ENCODE measurements around the gene IFNG.

The IFNG gene

DNA sequence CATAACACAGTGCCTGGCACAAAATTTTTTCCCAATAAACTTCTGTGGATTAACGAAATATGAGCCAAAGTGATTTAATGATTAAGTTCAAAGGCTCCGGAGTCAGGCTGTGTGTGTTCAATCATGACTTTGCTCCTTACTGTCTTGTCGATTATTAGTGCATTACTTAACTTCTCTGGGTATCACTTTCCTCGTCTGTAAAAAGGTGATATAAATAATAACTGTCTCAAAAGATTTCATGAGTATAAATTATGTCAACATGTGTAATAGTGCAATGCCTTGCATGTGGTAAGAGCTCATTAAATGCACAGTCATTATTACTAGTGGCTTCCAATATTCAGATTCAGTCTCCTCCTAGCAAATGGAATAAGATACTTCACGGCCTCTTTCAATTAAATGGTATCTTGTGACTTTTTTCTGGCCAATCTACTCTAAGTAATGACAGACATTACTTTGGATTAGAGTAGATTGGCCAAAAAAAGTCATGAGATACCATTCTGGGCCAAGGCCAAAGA, 6.8 kb upstream of the IFNG start:
- no peak for DNase-seq (ENCODE audit: low read depth)

DNA sequence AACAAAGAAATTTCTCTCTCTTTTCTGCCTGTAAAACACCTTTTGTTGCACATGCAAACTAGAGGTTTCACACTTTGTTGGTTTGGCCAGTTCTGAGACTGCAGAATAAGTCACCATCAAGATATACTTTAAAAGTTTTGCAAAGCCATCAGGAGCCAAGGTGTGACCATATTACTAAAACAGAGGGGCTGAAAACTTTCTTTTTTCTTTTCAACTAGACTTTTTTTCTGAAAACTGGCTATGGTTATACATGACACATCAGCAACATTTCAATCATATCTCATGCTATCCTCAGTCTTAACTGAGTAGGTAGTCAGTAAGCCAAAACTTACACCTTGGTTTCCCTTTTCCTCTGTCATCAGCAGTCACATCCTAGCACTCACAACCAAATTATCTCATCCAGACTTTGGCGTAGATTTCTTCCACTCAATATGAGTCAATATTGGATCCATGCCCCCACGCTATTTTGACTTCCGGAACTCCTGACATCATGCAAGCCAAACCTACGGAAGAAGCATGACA, 4.1 kb upstream of the IFNG start:
- no peak for DNase-seq (ENCODE audit: low read depth)

DNA sequence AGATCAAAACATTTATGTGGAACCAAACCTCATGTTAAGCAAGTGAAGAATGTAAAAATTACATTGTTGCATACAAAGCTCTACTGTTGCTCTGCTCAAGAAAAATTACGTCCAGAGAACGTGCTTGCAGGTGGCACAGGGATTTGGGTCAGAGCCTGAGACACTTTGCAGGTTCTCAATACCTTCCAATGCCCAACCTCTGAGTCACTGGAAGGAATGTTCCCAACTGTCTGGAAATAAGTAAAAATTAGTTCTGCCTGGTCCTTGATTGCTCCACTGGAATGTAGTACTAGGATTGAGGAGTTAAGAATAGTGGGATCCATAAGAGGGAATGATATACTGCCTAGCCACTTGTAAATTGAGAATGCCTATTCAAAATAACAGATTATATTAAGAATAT, 2.8 kb upstream of the IFNG start:
- DNase-seq (ENCODE audit: low read depth) = no peak

DNA sequence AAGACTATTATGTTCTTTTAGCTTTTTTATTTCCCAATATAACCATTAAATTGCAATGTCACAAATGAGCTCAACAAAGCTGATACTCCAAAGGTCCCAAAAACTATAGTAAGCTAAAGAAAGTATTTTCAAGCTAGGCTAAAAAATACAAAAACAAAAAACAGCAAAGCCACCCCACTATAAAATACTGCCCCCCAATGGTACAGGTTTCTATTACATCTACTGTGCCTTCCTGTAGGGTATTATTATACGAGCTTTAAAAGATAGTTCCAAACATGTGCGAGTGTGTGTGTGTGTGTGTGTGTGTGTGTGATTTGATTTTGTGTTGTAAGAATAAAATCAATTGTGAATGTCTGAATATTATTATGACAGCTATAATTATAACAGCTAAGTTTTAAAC, 1.1 kb downstream of the IFNG start:
- DNase-seq (ENCODE audit: low read depth) = no peak

DNA sequence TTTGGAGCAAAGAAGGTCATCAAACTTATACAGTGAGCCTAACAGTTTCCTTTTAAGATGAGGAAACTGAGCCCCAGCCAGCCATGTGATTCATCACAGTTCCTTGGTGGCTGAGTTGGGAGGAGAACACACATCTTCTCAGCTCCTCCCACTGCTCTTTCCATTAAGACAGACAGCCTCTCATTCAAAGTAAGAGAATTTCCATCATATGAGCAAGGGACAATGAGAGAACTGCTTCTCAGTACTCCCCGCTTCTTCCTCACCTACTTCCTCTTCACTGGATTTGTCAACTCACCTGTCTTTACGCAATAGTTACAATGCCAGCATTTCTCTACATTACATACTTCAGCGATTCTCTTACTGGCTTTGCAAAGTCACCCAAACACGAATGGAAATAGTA, 2.2 kb downstream of the IFNG start:
- DNase-seq (ENCODE audit: low read depth) = no peak

DNA sequence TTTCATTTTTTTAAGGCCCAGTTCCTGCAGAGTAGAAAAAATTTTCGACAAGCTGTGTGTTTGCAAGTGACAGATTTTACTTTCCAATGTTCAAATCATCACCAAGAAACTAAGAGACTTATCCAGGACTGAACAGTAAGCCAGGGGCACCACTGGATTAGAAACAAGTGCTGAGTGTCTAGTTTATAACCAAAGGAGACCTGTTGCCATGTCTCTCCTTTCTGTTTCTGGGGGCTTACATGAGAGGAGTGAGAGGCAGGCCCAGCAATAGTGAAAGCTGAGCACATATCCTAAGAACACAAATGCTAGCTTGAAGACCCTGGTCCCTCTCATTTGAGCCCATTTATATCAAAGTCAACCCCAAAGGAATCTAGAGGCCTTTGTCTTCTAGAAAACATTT, 2.9 kb downstream of the IFNG start:
- DNase-seq (ENCODE audit: low read depth) = no peak

DNA sequence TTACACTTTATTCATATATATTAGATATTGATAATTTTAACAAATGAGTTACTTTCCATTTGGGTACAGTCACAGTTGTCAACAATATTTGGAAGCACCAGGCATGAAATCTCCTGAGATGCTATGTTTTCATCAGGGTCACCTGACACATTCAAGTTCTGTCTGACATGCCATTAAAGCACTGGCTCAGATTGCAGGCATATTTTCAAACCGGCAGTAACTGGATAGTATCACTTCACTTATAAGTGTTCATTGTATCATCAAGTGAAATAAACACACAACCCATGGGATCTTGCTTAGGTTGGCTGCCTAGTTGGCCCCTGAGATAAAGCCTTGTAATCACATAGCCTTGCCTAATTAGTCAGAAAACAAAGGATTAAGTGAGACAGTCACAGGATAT, 4.8 kb downstream of the IFNG start:
- DNase-seq (ENCODE audit: low read depth) = no peak

DNA sequence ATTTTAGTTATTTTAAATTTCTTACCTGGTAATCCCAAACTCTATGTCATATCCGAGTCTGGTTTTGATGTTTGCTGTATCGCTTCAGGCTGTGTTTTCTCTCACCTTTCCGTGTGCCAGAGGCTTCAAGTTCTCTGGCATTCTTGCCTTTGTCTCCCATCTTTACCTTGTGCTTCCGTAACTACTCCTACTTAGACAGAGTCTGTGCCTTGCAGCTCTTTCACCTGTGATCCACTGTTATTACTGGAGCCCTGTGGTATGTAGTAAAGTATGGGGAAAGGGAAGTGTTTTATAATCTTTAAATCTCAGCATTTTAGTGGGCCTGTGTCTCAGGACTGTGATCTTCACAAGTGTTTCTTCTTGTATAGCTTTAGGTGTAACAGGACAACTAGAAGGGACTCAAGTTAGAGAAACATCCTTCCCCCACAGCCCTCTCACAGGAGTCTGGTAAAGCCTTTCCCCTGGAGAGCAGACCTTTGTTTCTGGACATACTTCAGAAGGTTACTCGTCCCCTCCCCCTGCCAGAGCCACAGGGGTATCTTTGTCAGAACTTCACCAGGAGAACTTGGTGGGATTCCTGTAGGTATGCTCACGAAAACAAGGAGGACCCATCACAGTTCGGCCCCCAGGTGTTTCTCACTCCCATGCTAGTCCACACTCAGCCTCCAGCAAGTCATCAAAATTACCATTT, 11.1 kb downstream of the IFNG start:
- DNase-seq (ENCODE audit: low read depth) = no peak

DNA sequence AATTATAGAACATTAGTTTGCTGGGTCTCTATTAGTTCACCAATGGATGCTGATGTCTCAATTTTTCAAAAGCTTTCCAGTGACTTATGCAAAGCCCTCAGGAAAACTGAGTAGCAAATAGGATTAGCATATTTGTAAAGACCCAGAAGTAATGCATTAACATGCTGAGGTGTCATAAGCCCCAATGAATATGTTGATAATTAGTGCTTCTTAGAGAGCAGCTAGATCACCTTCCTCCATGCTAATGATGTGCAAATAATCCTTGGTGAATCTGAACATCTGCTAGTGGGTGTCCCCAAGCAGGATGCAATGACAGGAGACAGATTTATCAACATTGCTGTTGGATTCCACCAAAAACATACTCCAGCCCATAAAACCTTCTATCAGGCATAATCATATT, 19.0 kb downstream of the IFNG start:
- no peak for DNase-seq (ENCODE audit: low read depth)

DNA sequence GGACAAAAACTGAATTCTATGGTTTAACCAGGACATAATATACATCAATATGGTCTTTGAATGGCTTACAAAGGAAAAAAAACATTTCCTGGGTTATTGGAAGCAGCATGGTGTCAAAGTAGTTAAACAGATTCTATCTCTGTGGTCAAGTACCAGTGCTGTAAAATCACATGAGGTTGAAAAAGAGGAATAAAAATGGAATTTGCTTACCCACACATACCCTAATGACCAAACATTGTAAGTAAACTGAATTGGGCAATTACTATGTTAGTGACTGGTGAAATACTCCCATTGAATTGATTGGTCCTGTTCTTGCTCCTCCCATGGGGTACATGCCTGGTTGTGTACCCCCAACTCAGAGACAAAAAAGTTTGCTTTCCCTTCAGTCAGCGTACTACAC, 19.6 kb downstream of the IFNG start:
- no peak for DNase-seq (ENCODE audit: low read depth)

DNA sequence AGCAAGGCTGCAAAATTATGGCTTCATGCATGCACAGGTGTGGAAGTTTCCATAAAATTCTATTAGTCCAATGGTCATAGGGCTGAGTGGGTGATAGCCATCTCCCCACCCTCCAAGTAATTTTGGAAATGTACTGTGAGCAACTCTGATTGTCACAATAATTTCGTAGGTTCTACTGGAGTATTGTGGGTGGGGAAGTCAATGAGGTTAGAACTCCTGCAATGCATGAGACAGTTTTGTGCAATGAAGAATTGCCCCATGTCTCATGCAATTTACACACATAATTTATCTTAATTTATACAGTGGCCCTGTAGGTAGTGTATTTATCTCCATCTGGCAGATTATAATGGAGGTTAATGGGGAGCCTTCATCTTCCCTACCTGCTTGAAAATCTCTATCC, 20.5 kb downstream of the IFNG start:
- DNase-seq (ENCODE audit: low read depth) = no peak

DNA sequence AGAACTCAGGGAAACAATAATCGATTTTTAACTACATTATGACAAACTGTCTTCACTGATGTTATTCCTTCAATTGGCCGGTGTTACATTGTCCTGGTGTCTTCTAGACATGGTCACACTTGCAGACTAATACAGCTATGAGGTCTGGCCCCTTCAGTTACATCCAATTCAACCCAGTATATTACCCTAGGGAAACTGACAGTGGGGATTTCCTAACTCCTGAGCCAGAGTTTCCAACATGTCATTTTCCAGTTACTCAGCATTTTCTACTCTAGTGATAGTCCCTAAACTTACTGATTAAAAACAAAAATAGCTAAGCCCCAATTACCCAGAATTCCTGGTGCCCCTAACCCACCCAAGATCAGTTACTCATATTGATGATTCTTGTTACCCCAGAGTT, 21.1 kb downstream of the IFNG start:
- DNase-seq (ENCODE audit: low read depth) = no peak

DNA sequence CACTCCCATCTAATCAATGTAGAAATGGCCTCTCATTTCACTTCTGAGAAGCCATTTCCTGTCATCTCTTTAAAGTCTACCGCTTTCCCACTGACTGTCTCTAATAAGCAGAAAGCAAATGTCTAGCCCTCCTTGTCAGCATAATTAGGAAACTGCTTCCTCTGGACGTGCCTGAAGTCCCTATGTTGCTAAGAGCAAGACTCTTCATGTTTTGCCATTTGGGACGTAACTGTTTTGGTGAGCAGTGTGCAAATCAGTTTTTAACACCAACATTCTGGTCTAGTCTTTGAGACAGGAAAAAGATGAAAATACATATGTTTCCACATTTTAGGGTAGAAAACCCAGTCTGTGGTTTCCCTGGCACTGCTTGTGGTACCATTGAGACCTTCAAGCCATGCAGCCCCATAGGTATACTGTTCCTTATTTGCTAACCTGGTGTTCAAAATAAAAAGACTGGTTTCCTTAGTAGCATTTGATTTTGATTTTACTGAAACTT, 22.2 kb downstream of the IFNG start:
- DNase-seq (ENCODE audit: low read depth) = no peak

DNA sequence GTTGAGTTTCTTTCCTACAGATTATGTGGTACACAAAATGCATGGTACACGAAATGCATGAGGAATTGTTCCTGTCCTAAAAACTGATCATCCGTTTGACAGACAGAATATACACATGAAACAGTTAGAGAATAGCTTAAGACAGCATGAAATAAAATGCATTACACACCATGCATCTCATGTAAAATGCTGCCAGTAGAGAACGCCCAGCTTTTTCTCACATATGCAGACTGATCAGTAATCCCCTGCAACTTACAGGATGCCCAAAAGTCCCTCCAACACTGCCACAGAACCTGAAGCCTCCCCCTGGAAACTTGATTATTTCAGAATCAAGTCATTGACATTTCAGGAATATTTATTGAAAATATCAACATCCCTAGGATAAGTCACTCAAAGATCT, 24.0 kb downstream of the IFNG start:
- DNase-seq (ENCODE audit: low read depth) = no peak

DNA sequence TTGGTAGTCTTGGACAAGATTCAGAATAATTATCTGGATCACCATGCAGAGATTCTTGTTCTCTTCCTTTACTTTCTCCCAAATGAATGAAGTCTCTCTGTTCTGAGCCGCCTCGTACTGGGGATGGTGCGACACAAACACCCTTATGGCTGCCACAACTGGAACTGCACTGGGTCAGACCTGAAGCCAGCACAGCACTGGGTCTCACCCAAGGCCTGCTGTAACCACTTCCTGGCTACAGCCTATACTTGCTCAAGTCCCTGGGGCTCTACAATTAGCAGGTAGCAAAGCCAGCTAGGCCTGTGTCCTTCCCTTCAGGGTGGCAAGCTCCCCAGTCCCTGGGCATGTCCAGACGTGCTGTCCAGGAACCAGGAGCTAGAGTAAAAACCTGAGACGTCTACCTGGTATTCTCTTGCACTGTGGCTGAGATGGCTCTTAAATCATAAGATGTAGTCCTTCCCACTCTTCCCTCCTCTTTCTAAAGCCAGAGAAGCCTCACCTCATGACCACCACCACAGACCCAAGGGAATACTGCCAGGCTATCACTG, 27.6 kb downstream of the IFNG start:
- DNase-seq (ENCODE audit: low read depth) = no peak

DNA sequence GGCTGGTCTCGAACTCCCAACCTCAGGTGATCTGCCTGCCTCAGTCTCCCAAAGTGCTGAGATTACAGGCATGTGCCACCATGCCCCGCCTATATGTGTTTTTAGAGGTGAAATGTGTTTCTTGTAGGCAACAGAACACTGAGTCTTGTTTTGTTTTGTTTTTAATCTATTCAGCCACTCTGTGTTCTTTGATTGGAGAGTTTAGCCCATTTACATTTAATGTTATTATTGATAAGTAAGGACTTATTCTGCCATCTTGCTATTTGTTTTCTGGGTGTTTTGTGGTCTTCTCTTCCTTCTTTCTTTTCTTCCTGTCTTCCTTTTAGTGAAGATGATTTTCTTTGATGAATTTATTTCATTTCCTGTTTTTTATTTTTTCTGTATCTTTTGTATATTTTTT, 29.6 kb downstream of the IFNG start:
- DNase-seq (ENCODE audit: low read depth) = no peak

DNA sequence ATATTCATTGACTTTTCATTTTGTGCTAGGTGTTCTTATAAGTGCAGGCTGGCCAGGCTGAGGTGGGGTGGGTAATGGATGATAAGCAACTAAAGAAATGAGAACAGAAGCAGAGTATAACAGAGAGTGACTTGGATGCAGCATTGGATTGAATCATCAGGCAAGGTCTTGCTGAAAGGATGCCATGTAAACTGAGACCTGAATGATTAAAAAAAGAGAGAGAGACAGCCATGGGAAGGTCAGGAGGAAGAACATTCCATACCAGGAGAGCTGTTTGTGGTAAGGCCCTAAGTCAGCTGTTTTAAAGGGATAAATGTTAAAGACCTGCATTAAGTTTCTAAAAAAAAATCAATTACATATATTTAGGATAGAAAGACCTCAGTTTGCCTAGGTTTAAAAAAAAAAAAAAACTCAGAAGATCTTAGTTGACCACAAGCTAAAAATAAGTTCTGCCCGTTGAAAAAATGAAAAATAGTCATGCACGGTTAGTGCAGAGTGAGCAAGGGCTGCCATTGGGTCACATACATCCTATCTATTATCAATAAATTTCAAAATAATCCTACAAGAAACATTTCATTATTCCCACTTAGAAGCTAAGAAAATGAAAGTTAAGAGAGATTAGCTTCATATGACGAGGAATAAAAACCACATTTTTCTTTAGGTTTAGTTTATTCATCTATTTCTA, 37.2 kb downstream of the IFNG start:
- DNase-seq (ENCODE audit: low read depth) = peak; percentile 32

DNA sequence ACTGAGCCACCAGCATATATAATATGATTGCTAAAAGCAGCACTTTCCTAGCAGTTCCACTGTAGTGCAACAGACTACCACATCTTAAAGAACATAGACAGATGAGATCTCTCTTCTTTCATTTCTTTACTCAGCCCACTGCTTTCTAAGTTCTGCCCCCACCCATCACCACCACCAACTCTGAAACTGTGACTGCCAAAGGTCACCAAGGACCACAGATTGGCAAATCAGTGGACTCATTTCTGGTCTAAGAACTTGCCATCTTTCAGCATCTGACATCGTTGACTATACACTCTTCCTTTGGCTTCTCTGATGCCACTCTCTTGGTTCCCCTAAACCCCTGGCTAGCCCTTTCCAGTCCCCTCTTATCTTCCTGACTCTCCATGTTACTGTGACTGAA, 38.4 kb downstream of the IFNG start:
- no peak for DNase-seq (ENCODE audit: low read depth)

DNA sequence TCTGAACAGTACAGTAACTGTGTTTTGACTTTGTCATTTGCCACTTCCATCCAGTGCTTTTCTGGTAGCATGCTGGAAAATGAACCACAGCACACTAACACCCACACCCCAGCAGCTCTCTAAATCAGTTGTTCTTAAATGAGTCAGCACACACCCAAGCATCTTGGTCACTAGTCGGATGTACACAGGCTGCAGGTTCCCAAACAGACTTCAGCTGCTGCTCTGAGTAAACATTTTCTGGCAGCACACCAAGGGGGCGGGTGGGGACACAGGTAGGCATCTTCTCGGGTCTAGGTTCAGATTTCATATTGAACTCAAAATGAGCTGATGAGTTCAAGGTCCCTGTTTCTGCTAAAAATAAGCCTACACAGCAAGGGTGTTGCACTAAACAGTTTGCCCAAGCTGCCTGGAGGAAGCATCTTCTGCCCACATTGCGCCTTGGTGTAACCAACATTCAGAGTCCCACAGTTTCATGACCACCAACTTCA, 39.8 kb downstream of the IFNG start:
- DNase-seq (ENCODE audit: low read depth) = no peak

DNA sequence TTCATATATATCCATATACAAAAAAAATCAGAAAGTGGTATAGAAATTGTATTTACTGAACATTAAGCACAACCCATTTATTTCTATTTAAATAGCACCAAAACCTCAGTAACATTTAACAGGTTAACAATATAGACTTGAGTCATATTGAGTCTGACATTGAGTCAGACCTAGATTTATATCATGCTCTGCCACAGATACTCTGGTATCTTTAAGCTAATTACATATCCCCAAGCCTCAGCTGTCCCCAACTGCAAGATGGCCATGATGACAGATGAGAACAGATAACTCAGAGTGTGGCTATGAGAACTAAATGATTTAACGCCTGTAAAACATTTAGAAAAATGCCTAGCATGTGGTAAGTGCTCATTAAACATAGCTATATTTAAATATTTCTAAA, 40.3 kb downstream of the IFNG start:
- no peak for DNase-seq (ENCODE audit: low read depth)

DNA sequence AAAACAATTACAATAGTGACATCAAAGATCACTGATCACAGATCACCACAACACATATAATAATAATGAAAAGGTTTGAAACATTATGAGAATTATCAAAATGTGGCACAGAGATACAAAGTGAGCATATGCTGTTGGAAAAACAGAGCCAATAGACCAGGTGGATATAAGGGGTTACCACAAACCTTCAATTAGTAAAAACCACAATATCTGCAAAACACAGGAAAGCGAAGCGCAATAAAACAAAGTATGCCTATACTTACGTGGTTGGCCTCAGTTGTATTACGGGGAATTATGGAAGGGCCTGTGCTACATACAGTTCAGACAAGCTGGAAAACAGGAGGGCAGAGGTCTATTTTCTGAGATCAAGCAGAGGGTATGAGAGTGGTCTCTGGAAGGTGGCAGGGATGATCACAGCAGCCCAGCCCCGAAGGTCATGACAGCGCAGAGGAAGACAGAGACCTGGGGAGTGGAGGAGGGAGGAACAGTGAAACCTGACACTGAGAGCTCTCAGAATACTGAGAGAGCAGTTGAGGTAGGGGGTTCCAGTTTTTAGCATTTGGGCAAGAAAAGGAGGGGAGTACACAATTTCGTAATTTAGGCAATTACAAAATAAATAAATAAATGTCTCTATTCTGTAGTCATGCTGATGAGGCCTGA, 41.3 kb downstream of the IFNG start:
- DNase-seq (ENCODE audit: low read depth) = no peak

DNA sequence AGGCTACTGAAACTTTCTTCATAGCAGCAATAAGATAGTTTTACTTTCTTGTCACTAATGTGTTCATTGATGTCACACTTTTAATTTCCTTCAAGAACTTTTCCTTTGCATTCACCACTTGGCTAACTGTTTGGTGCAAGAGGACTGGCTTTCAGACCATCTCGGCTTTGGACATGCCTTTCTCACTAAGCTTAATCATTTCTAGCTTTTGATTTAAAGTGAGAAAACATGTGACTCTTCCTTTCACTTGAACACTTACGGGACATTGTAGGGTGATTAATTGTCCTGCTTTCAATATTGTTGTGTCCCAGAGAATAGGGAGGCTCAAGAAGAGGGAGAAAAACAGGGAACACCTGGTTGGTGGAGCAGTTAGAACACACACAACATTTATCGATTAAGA, 41.9 kb downstream of the IFNG start:
- no peak for DNase-seq (ENCODE audit: low read depth)

DNA sequence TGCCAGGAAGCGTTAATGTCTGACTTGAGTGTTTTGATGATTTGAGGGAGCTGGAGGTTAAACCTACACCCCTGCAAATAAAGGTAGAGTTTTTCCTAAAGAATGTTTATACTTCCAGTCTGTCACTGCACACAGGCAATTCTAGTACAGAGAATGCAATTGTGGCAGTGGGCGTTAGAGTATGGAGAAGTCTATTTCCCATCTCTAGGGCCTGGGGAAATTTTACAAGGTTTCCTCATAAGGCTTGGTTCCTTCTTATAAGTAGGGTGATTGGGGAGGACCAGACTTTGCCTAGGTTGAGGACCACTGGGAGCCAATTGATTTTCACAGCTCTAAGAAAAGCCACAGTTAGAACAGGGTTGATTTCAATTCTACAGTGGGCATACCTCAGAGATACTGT, 44.3 kb downstream of the IFNG start:
- DNase-seq (ENCODE audit: low read depth) = no peak

All from non-pigmented ciliary epithelial cell (primary cell).